GM19240 (cell line): ENCODE measurements around the gene TAF11L14.

Source experiments
- DNase-seq: peaks from one replicate; pipeline ENCODE4 v3.0.0; 2011; ENCODE audit warnings: low spot score; ENCODE audit not compliant: insufficient read length

Gene TAF11L14

GRCh38 chr5:17679597-17680203 lies 45.4 kb downstream of the TAF11L14 start:
- DNase-seq, result no peak

- DNase-seq, result no peak
These were observed 46.5 kb downstream of the TAF11L14 start for GRCh38 chr5:17680737-17681136.
